Spleen (tissue), 11 donors: ENCODE results near the gene ARAP3. TPM values are rescaled to one million over a fixed set of nuclear protein-coding genes. Genes with fewer than 3 reads are reported as not detected.

Experiments
- DNase-seq: peaks from one replicate; pipeline ENCODE4 v3.0.0-alpha.2; 2020
- H3K27ac ChIP-seq, 8 donors: fragments of 200-600 bp; sonication (generic) in 7 of 8; 1 replicate in 4 of 8; 2 replicates in 4 of 8; pipeline versions ENCODE4 v1.5.0 to v1.8.0; 2016 to 2021; ENCODE audit warnings: inconsistent platforms in 4 of 8, mild to moderate bottlenecking in 4 of 8, moderate library complexity in 1 of 8
- H3K27me3 ChIP-seq, 7 donors: fragments of 200-600 bp; sonication (generic) in 6 of 7; replicated peaks in 1 of 7; 1 replicate in 4 of 7; 2 replicates in 3 of 7; pipeline versions ENCODE4 v1.5.0 to v1.8.0; 2016 to 2021; ENCODE audit warnings: inconsistent platforms in 3 of 7, mild to moderate bottlenecking in 1 of 7
- H3K36me3 ChIP-seq, 6 donors: fragments of 200-600 bp; sonication (generic) in 5 of 6; 1 replicate in 4 of 6; 2 replicates in 2 of 6; pipeline versions ENCODE4 v1.5.0 to v1.8.0; 2016 to 2021; ENCODE audit warnings: inconsistent platforms in 2 of 6
- H3K4me1 ChIP-seq, 6 donors: fragments of 200-600 bp; sonication (generic) in 5 of 6; 1 replicate in 3 of 6; 2 replicates in 3 of 6; pipeline versions ENCODE4 v1.5.0 to v1.8.0; 2016 to 2021; ENCODE audit warnings: inconsistent platforms in 3 of 6
- H3K4me3 ChIP-seq, 8 donors: fragments of 200-600 bp; sonication (generic) in 7 of 8; 1 replicate in 4 of 8; 2 replicates in 4 of 8; pipeline versions ENCODE4 v1.5.0 to v1.8.0; 2016 to 2021; ENCODE audit warnings: inconsistent platforms in 4 of 8, mild to moderate bottlenecking in 4 of 8, moderate library complexity in 2 of 8
- H3K9me3 ChIP-seq, 8 donors: fragments of 200-600 bp; sonication (generic) in 7 of 8; 1 replicate in 4 of 8; 2 replicates in 4 of 8; pipeline versions ENCODE4 v1.5.0 to v1.8.0; 2016 to 2021; ENCODE audit warnings: inconsistent platforms in 4 of 8
- CTCF ChIP-seq, 11 experiments: fragments of 200-600 bp in 7 of 11; fragments of 450-650 bp in 4 of 11; sonication (generic) in 4 of 11; IDR thresholded peaks in 8 of 11; conservative IDR thresholded peaks in 3 of 11; 1 replicate in 7 of 11; 2 replicates in 4 of 11; pipeline versions ENCODE4 v1.4.0 to v1.8.0; 2016 to 2021; ENCODE audit warnings: antibody characterized with exemption in 11 of 11, inconsistent platforms in 4 of 11, mild to moderate bottlenecking in 1 of 11
- POLR2A ChIP-seq, 3 donors: fragments of 450-650 bp; IDR thresholded peaks; one replicate each; pipeline ENCODE4 v1.5.1; 2017; ENCODE audit warnings: antibody characterized with exemption in 3 of 3, mild to moderate bottlenecking in 1 of 3
- POLR2AphosphoS5 ChIP-seq, 3 donors: sonication (generic); formaldehyde crosslinking; IDR thresholded peaks; one replicate each; pipeline ENCODE4 v1.5.1; 2017; ENCODE audit warnings: antibody characterized with exemption in 3 of 3
- WGBS, 5 donors: extraction: QIAGEN DNeasy Blood & Tissue Kit in 3 of 5; methylation state at CpG; one replicate each; pipeline versions ENCODE4 v1.1.5 to v1.1.7; 2013 to 2018; 5-methylcytosine and 5-hydroxymethylcytosine counted together
- intact Hi-C: fragments of 100-400 bp; cut with DNase I; formaldehyde crosslinking; loops from one replicate; pipeline ENCODE4 v1.15.0; 2023; ENCODE audit warnings: low total_unique reads
- polyA plus RNA-seq, 3 donors: library from polyadenylated mRNA; stranded (reverse); fragments of 200-250 nt; gene quantifications; one replicate each; pipeline ENCODE4 v1.2.1, GENCODE V29; 2013
- total RNA-seq, 7 donors: library from RNA; depleted of rRNA in 3 of 7; stranded (reverse); fragments of >200 nt in 3 of 7; fragmentation: NEBNext Ultra II Directional in 4 of 7; extraction: Animal tissue kit (Norgen Biotek cat#: 25700) in 4 of 7; gene quantifications; one replicate each; pipeline versions ENCODE4 v1.1.0 to v1.2.1, GENCODE V29; 2016 to 2021
- donor health status: healthy with polysubstance abuse.
- donor health status: DM: no; HTN: no; CAD: no; lungs with moderate emphysema.
- donor health status: DM: no; HTN: no; CAD: no.
- donor health status: Bipolar disorder and iron deficiency.
- donor health status: healthy.
- donor health status: DM: no; HTN: no; CAD: no.
- donor health status: DM: yes; HTN: yes; CAD: no.

The ARAP3 gene
- total and polyA plus RNA-seq, 10 donors: 4.0 to 31.2 (median 16.0) TPM

DNA sequence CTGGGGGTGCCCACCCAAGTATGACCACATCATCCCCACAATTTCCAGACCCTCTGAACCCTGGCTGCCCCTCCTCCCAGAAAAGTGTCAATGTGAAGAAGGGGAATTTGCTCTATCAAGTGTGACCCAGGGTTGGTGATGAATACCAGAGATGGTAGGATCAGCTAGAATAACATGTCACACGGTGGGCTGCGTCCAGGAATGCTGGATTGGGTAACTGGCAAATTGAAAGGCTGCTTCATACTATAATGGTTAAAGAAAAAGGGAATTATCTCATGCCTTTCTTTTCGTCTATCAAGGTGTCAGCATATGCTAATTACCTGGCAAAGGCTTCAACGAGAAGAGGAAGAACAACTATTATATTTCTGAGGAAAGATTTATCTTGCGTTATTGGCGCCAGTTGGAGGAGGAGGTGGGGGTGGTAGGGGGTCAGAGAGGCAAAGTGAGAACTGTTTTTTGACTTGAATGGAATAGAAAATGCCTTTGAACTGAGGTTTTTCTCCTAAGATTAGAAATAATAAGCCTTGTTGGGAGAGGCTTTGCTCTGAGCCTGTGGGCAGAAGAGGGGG lies 27.8 kb upstream of the ARAP3 start:
- intact Hi-C loops: no loop called here
- no peaks in the 10 kb centered on the region for H3K9me3 ChIP-seq
- H3K27me3 ChIP-seq: no peaks in the 10 kb centered on the region
- DNase-seq: no peak
- H3K27ac ChIP-seq: no peak overlapping the region
- H3K4me3 ChIP-seq: no peak overlapping the region
- peaks cover 0 to 21% (median 15%) of the 10 kb centered on the region in 6 donors for H3K4me1 ChIP-seq
- no peak for TF ChIP-seq CTCF (IDR thresholded peaks at IDR 0.05 in 8 of 11, conservative IDR thresholded peaks at IDR 0.05 in 3 of 11)
- TF ChIP-seq POLR2AphosphoS5 (IDR thresholded peaks at IDR 0.05): no peak
- no peak for TF ChIP-seq POLR2A (IDR thresholded peaks at IDR 0.05)
- no peaks in the 10 kb centered on the region for H3K36me3 ChIP-seq
- 62 to 75% (median 65%) methylated on average over 6 of the region's 6 CpGs for WGBS, 5 donors

GRCh38 chr5:141708016-141708415 lies 26.0 kb upstream of the ARAP3 start:
- DNase-seq: no peak
- H3K4me3 ChIP-seq: no peak overlapping the region
- intact Hi-C loops: no loop called here
- 57 to 78% (median 63%) methylated on average over 9 of the region's 9 CpGs for WGBS, 5 donors
- no peak overlapping the region for H3K27ac ChIP-seq
- no peaks in the 10 kb centered on the region for H3K36me3 ChIP-seq
- peaks cover 0 to 8% (median 4%) of the 10 kb centered on the region in 6 donors for H3K4me1 ChIP-seq
- peaks cover 0 to 13% (median 0%) of the 10 kb centered on the region in 7 donors for H3K27me3 ChIP-seq
- no peak for TF ChIP-seq CTCF (IDR thresholded peaks at IDR 0.05 in 8 of 11, conservative IDR thresholded peaks at IDR 0.05 in 3 of 11)
- H3K9me3 ChIP-seq: no peaks in the 10 kb centered on the region

- Histone ChIP-seq H3K4me3 (no peak overlapping the region), H3K27ac (no peak overlapping the region), H3K9me3 (no peaks in the 10 kb centered on the region), H3K36me3 (no peaks in the 10 kb centered on the region), H3K4me1 (peaks cover 0 to 10% (median 4%) of the 10 kb centered on the region in 6 donors), H3K27me3 (peaks cover 0 to 16% (median 2%) of the 10 kb centered on the region in 7 donors)
- TF ChIP-seq CTCF (IDR thresholded peaks at IDR 0.05 in 8 of 11, conservative IDR thresholded peaks at IDR 0.05 in 3 of 11) (no peak), POLR2A (IDR thresholded peaks at IDR 0.05) (no peak), POLR2AphosphoS5 (IDR thresholded peaks at IDR 0.05) (no peak)
- WGBS, 5 donors: 67 to 89% (median 82%) methylated on average over 8 of the region's 8 CpGs
- intact Hi-C loops: no loop called here
- no peak for DNase-seq
Observed at GRCh38 chr5:141707510-141707909, 25.5 kb upstream of the ARAP3 start.

- 27 to 45% (median 32%) methylated on average over 3 of the region's 3 CpGs for WGBS, 5 donors
- intact Hi-C loops: no loop called here
- Histone ChIP-seq H3K27ac (no peak overlapping the region), H3K9me3 (no peaks in the 10 kb centered on the region), H3K27me3 (peaks cover 0 to 30% (median 10%) of the 10 kb centered on the region in 7 donors), H3K4me3 (no peak overlapping the region), H3K36me3 (no peaks in the 10 kb centered on the region), H3K4me1 (peaks cover 8 to 24% (median 18%) of the 10 kb centered on the region in 6 donors)
- TF ChIP-seq POLR2A (IDR thresholded peaks at IDR 0.05) (no peak), CTCF (IDR thresholded peaks at IDR 0.05 in 8 of 11, conservative IDR thresholded peaks at IDR 0.05 in 3 of 11) (no peak), POLR2AphosphoS5 (IDR thresholded peaks at IDR 0.05) (no peak)
- DNase-seq: no peak
Observed at GRCh38 chr5:141706121-141706520, 24.1 kb upstream of the ARAP3 start.
